CD4-positive, alpha-beta T cell treated with Interferon alpha-2 for 1 hour (primary cell): Measurements from ENCODE around the gene CEBPG.

Source experiments
- DNase-seq, 2 donors: peaks; one replicate each; pipeline ENCODE4 v3.0.0-alpha.2; 2020 to 2022

CEBPG gene

DNA sequence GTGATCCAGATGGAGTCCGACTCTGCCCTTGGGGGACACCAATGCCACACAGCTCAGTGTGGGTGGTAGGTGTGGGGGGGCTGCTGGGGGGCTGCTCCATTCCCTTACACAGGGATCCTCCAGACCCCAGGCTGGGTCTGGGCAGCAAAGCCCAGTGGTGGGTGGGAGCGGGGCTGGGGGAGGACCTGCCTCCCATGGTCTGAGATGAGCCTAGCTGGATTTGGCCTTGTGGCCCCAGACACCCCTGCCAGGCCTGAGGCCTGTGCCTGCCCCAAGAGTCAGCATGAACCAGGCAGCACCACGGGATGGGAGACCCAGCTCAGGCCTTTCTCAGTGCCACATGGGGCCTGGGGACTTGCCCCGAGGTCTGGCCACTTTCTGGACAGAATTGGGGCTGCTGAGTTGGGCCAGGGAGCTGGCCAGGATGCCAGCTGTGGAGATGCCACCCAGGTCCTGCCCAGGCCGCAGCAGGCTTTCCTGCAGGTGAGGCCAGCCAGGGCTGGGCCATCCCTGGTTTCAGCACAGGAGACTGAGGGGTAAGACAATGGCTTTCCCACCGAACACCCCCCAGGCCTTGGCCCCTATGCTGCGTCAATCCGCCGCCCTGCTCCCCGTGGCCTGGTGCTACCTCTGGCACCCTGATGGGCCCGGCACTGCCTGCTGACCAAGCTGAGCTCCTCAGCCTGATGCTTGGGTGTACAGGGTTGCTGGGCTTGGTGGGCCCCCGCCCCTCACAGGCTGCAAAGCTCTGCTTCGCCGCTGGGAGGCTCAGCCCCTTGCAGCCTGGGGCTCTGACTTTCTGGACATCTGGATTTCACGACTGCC, 24.2 kb downstream of the CEBPG start:
- DNase-seq: no peak

DNA sequence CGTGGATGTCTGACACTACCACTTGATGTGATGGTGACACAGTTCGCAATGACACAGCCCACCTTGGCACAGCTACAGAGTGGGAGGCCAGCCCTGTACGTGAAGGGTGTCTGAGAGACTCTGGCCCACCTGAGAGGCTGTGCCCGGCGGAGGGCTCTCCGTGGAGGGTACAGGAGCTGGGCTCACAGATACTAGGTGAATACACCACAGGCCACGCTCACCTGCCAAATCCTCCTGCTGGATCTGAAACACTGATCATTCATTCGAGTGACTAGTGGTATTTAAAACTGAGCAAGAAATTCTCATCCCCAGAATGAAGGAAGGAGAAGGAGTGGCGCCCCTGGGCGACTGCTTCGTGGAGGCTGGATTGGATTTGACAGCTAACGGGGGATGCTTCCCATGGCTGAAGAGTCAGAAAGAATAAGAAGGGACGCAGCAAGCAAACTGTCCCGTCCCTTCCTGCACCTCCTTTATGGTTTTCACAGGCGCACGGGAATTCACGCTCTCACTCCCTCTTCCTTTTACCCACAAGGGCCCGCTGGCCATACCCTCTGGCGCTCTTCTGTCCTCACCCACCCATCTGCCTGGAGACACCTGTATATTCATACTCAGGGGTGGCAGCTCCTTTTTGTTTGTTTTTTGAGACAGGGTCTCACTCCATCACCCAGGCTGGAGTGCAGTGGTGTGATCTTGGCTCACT, 25.0 kb downstream of the CEBPG start:
- DNase-seq: no peak

DNA sequence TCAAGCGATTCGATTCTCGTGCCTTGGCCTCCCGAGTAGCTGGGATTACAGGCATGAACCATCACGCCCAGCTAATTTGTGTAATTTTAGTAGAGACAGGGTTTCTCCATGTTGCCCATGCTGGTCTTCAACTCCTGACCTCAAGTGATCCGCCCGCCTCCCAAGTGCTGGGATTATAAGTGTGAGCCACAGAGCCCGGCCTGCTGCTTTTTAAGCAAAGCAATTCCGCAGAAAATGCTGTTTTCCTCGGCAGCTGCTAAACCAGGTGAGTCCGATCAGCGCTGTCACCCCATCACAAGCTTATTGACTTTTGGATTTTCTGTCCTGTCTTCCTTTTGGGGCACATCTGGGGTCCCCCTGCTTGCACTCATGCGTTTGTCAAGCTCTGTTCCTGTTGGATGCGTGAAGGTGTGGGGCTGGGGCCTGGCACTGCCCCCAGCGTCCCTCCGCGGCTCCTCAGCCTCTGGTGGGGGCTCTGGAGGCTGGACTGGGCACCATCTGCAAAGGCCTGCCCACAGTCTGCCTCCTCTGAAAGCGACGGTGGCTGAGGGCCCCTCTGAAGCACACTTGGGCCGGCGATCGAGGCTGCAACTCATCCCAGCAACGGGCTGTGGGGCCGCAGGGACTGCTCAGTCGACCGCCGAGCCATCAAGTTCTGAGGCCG, 25.7 kb downstream of the CEBPG start:
- DNase-seq: no peak

DNA sequence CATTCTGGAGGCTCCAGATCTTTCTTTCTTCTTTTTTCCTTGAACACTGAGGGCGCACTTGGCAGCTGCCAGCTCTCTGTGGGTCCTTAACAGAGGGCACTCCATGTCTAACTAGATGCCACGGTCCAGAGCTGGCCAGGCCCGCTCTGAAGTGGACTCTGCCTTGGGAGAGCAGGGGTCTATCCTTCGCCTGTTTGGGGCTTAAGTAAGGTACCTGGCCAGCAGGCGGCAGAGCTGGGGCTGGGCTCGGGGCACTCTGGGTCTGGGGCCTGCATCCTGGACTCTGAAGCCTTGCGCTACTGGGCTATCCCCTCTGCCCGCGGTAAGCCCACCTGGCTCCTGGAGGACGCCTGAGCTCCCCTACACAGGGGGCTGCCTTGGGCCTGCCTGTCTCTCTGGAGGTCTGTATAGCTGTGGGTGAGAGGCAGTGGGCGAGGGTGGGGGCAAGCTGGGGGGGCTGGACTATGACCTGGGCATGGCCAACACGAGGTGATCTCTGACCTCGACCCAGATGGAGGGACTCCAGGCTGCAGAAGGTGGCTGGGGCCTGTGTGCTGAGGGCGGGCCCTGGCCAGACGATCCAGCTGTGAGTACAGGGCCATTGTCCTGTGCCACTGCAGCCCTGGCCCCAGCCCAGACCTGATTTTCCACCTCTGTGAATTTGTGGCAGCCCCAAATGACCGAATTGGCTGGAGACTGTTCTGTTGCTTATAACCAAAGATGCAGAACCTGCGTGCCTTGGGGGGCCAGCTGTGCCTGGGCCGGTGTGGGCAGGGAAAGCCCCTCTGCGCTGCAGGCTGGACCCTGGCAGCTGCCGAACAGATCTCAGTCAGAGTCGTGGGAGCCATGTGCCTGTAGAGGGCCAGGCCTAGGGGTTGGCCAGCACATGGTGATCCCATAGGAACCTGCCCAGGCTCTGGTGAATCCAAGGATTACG, 26.5 kb downstream of the CEBPG start:
- DNase-seq: no peak

DNA sequence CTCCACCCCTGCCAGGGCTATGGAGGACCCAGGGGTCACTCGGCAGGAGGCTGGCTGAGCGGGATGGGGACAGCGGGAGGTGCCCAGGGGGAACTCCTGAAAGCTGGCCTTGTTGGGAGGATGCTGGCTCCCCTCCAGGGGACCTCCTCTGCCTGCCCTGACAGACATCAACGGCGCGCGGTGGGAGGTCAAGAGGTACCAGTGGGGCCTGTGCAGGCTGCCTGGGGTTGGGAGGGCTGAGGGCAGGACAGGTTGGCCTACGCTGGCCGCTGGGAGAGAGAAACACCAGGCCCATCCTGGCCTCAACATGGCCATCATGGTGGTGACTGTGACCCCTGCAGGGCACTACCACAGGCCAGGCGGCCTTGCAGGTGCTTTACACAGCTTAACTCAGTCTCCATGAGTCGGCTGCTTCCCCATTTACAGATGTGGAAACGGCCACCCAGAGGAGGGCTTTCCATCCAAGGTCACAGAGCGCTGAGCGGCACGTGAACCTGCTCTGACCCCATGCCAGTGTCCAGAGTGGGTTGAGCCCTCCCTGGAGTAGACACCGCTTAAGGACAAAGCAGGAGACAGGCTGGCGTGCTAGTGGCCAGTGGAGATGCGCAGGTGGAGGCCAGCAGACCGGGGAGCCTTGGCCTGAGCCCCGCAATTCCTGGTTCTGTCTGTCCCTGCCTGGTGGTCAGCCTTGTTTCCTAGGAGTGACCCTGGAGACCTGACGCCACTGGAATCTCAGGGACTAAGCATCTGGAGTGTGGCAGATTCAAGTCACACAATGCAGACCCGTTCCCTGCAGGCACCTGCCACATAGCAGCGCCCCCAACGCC, 27.6 kb downstream of the CEBPG start:
- no peak for DNase-seq

DNA sequence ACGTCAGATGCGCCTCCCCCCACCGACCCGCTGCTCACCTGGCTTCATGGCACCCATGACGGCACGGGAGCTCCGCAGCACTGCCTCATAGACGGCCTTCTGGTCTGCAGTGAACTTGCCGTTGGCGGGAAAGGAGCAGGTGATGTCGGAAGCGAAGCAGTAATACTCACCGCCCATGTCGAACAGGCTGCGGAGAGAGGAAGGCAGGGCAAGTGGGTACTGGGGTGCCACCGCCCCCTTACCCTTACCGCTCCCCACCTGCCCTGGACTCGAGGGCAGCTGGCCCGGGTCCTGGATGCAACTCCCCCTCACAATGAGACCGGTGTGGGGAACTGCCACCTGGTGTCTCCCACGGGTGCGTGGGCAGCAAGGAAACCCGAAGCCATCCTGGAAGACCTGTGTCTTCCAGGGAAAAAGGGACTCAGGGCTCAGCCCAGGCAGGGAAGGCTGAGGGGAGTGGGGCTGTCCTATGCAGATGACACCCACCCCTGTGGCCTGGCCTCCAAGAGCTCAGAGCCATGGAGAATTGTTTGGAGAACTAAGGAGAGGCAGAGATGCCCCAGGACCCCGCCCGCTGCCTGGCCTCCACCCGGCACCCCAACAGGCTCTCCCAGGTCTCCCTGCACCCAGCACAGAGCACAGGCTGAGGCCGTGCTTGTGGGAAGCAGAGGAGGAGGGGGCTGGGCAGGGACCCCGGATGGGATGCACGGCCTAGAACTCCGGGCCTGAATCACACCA, 28.3 kb downstream of the CEBPG start:
- no peak for DNase-seq

DNA sequence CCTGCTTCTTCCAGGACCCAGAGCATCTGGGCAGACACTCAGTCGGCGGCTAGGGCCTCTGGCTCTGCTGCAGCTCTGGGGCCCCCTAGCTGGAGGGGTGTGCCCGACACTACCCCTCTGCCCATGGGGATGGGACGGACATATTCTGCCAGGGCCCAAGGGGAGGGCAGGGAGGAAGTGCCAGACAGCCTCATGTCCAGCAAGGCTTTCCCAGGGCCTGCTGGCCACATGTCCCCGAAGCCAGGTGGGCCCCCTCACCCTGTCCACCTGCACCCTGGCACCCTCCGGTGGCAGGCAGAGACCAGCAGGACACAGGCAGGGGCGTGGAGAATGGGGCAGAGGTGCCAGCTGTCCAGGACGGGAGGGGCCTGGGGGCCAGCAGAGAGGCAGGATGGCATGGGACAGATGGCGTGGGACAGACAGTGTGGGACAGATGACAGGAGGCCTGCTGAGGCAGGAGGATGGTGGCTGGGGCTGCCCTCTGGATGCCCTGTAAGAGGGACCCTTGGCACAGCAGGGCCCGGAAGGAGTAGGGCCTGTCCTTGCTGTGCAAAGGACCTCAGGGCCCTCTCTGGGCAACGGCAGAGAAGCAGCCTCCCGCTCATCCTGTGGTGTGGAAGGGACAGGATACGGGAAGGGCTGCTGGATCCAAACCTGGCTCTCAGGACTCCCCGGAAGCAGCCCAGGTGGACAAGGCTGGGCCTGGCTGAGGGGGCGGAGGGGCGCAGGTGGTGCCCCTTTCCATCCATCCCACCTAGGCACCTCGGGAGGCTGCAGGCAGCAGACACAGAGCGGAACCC, 29.1 kb downstream of the CEBPG start:
- no peak for DNase-seq

DNA sequence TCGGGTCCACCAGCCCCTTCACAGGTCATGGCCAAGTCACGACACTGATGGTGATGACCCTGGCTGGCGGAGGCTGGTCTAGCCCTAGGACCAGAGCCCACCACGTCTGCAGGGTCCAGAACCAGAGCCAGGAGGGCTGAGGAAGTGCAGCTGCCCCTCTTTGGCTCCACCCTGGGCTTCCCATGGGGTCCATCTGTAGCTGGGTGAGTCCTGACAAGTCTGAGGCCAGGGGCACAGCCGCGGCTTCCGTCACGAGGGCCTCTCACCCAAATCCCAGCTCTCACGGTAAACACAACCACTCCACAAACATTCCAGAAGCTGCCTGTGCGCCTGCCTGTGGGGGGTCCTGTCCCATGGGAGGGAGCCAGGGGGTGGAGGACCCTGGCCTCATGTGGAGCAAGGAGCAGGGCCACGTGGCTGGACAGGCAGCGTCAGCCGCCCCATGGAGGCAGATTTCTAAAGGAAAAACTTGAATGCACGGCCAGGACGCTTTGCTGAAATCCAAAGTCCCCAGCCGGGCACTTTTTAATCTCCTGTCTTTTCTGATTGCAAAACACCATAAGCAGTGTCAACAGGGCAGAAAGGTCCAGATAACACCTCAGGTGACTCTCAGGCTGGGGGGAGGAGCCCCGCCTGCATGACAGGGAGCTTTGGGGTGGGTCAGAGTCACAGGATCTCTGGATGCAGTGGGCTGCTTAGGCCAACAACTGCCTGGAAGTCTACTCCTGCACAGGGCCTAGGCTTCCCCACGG, 29.9 kb downstream of the CEBPG start:
- no peak for DNase-seq

DNA sequence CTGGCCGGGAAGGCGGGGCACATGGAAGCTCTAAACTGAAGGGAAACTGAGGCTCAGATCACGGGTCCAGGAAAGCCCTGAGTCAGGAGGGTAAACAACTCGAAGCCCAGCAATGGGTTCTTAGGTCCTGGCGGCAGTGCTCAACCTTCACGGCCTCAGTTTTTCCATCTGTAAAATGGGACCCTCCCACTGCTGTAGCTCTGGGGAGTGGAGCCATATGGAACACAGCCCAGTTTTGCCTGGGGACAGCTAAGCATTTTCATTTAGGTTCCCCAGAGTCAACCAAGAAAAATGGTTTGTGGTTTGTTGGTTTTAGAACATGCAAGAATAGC, 30.4 kb downstream of the CEBPG start:
- no peak for DNase-seq

DNA sequence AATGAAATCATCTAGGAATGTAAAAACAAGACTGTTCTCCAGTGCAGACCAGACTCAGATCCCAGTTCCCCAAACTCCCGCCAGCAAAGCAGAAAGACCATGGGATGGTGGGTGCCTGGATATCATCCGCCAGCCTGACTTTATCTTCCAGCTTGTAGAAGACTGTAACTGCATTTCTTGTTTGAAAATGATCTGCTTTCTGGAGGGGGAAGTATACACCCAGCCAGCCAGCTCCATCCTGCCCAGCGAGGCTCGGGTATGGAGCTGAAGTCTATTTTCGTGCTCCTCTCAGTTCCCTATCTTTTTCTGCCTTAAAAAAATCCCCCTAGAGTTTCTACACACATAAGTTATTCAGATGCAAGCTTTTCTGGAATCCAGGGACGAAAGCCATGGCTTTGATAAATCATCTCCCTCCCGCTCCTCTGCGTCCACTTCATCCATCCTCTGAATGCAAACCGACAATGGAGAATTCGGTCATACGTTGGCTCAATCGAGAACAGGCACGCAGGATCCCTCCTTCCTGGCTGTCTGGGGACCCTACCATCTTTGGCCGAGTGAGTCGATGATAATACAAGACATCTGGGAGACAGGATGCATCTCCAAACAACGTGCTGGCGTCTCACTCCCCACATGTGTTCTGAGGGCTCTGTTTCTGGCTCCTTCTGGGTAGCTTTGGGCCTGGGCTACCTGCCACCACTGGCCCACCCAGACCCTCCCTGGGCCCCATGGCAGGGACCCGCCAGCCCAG, 31.2 kb downstream of the CEBPG start:
- no peak for DNase-seq

DNA sequence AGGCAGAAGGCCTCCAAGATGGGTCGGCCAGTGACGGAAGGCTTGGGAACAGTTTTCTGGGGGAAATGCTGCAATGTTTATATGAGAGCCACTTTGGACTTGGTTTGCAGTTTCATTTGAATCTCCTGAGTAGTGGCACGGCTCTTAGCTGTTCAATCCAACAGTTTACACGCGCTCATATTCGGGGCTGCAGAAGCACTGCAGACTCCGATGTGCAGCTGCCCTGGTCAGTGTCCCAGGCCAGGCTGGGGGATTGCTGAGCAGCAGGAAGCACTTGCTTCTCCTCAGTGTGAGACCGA, 31.7 kb downstream of the CEBPG start:
- DNase-seq: no peak

DNA sequence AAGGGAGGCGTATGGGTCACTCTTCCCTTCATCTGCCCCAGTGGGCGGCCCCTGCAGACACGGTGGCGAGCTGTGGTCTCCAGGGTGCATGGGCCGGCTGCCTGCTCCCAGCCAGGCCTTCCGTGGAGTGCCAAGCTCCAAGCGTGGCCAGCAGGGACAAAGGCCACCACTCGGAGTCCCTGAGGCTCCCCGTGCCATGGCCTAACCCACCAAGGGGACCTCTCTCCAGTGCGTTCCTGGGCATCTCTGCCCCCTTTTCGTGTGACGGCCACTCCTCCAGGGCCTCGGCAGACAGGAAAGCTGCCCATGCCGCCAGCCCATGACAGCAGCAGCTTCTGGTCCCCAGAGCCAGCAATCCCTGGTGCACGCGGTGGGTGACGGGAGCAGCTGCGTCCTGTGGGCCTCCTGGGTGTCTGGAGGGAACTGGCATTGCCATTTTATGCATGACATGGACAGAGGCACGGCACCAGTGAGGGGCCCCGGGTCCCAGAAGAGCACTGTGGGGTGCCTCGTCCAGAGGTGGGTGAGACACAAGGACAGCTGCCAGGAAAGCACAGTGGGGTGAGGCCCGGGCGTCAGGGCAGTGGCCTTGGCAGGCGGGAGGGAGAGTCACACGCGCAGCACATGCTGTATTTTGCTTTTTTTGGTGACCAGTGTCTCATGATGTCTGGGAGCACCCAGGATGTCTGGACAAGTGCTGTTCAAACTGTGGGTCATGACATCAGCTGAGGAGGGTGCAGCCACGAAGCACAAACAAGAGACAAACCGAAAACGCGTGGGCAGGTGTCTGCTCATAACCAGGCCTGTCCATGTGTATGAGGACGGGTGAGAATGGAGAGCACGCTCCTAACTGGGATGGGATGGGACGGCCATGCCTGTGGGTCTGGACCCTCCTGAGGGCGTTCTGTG, 32.3 kb downstream of the CEBPG start:
- no peak for DNase-seq

DNA sequence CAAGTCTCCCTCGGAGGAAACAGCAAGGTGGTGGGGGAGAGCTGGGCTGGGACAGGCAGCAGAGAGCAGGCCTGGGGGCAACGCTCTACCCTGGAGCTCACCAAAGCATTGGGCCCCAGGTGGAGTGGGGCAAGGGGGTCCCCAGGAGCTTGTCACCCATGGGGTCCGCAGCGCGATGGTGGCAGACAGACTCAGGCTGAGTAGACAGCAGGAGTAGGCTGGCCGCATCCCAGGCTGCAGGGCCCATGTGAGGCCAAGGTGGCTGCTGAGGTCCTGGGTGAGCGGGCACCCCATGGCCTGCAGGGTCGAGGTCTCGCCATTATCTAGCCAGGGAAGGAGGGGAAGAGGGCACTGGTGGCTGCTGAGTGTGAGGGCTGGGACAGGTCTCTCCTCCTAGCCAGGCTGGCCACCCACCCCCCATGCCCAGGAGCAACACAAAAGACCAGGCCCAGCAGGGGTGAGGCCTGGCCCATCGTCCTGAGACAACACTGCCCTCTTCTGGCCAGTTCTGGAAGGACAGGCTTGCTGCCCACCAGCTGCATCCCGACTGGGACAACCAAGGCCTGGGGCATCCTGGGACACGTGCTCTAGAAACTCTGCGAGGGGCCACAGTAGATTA, 33.1 kb downstream of the CEBPG start:
- DNase-seq: peak; percentile 63 to 76

DNA sequence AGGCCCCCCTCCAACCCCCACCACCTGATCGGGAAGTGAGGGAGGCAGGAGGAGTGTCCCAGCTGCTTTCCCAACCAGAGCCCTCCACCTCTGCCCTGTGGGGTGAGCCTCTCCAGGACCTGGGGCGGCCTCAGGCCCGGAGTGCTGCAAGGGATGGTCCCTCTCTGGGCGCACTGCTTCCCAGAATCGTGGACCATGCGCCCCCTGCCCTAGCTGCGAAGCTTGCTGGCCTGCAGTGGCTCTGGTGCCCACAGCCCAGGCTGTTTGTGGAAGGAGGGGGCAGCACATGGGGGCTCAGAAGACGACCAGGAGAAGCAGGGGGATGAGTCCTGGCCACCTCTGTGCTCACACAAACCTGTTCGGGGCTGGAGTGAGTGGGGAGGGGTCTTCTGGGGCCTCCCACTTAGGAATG, 33.6 kb downstream of the CEBPG start:
- DNase-seq: no peak

DNA sequence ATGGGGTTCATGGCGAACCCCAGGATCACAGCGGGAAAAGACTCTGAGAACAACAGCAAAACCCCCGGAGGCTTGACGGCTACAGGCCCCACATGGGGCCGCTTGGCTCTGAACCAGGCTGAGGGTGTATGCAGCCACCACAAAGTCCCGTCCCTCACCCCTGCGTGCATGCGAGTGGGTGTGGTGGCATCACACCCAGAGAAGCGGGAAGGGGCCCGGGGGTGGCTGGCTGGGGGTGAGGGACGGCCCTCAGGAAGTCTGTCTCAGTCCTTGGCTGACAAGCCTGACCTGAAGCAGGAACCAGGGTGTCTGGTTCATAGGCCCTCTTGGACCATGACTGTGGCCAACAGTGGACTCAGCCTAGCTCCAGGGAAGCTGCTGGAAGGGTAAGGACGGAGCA, 34.2 kb downstream of the CEBPG start:
- no peak for DNase-seq

DNA sequence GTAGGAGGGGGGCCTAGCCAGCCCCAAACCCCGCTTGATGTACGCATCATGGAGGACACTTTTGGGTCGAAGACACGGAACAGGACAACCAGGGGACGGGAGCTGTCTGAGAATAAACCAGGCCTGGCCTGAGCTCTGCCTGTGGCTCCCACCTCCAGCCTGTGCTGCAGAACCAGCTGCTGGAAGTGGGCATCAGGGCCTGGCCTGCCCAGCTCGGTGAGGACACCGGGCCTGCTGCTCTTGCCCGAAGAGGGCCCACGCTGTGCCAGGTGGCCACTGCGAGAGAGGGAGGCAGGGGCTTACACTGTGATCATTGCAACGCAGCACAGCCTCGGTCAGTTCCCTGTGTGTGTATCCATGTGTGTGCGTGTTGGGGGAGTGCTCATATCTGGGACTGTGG, 34.6 kb downstream of the CEBPG start:
- DNase-seq: no peak
